Measurements from ENCODE around the gene EPN3.

EPN3 gene

GRCh38 chr17:50550661-50551432, 18.3 kb downstream of the EPN3 start:
- DNase-seq: no peak

GRCh38 chr17:50551433-50551815, 18.9 kb downstream of the EPN3 start:
- no peak for DNase-seq

- DNase-seq: no peak
These were observed 19.3 kb downstream of the EPN3 start for GRCh38 chr17:50551884-50552283.

GRCh38 chr17:50554201-50554600, 21.7 kb downstream of the EPN3 start:
- DNase-seq: no peak

GRCh38 chr17:50556803-50557202, 24.3 kb downstream of the EPN3 start:
- DNase-seq: no peak

- no peak for DNase-seq
These were observed 25.1 kb downstream of the EPN3 start for GRCh38 chr17:50557630-50558029.

- no peak for DNase-seq
These were observed 25.6 kb downstream of the EPN3 start for GRCh38 chr17:50558091-50558490.

- no peak for DNase-seq
These were observed 26.0 kb downstream of the EPN3 start for GRCh38 chr17:50558581-50558940.

- DNase-seq: peak; percentile 49
These were observed 26.5 kb downstream of the EPN3 start for GRCh38 chr17:50558941-50559614.

- peak; percentile 50 for DNase-seq
These were observed 27.2 kb downstream of the EPN3 start for GRCh38 chr17:50559674-50560184.

GRCh38 chr17:50560185-50560824, 27.8 kb downstream of the EPN3 start, which contains the start of gene CACNA1G:
TSS of gene CACNA1G (plus strand) at chr17:50560715. CDS start at chr17:50561460, 745 bp downstream.
- peak; percentile 91 for DNase-seq

GRCh38 chr17:50560931-50561745, 28.6 kb downstream of the EPN3 start:
- DNase-seq: peak; percentile 33

- DNase-seq: no peak
These were observed 29.2 kb downstream of the EPN3 start for GRCh38 chr17:50561746-50562141.

- no peak for DNase-seq
These were observed 29.9 kb downstream of the EPN3 start for GRCh38 chr17:50562242-50563091.

GRCh38 chr17:50563092-50563511, 30.6 kb downstream of the EPN3 start:
- DNase-seq: no peak

GRCh38 chr17:50564916-50565315, 32.4 kb downstream of the EPN3 start:
- DNase-seq: peak; percentile 21

GRCh38 chr17:50565402-50566350, 33.1 kb downstream of the EPN3 start:
- DNase-seq: no peak

- DNase-seq: no peak
These were observed 34.4 kb downstream of the EPN3 start for GRCh38 chr17:50566886-50567285.

- DNase-seq: no peak
These were observed 36.1 kb downstream of the EPN3 start for GRCh38 chr17:50568659-50569058.

GRCh38 chr17:50569592-50569991, 37.1 kb downstream of the EPN3 start:
- DNase-seq: no peak

GRCh38 chr17:50570032-50570431, 37.5 kb downstream of the EPN3 start:
- no peak for DNase-seq

All from CD4-positive, alpha-beta T cell treated with Interleukin-6 for 4 hours (primary cell).